PC-3 (cell line): Measurements from ENCODE around the gene CTF1. TPM values are rescaled to one million over a fixed set of nuclear protein-coding genes. Genes with fewer than 3 reads are reported as not detected.
"Not testable (repeated sequence)": the region's sequence is repeated elsewhere in the genome, so short reads cannot be mapped to it uniquely, and the experiment has no call there.

Source experiments
- ATAC-seq: fragments of 200-7000 bp; cut with Tn5 transposase; 2 replicates; pipeline ENCODE4 v1.9.1; 2020; ENCODE audit warnings: mild to moderate bottlenecking, moderate library complexity
- BruUV-seq: library from RNA; stranded (reverse); fragments of 400-500 nt; replicated peaks from 2 replicates; lab custom pipeline; 2021; lab: Mats Ljungman, UMichigan
- CTCF ChIA-PET: fragments of 300-600 bp; sonication (Branson Sonifier 250); formaldehyde crosslinking; loops from one replicate; lab custom pipeline; 2022; ENCODE audit warnings: antibody characterized with exemption; lab: Charles Lee
- POLR2A ChIA-PET: fragments of 300-600 bp; sonication (Branson Sonifier 250); formaldehyde crosslinking; loops from one replicate; lab custom pipeline; 2022; ENCODE audit warnings: antibody characterized with exemption; ENCODE audit not compliant: unreplicated experiment; lab: Charles Lee
- DNase-seq: peaks from one replicate; pipeline ENCODE4 v3.0.0-alpha.2; 2015
- H2AFZ ChIP-seq: fragments of 300-600 bp; sonication (generic); 2 replicates; pipeline ENCODE4 v1.6.0; 2016; ENCODE audit warnings: antibody characterized with exemption, low read length
- H3F3A ChIP-seq: fragments of 300-600 bp; sonication (generic); one replicate; pipeline ENCODE4 v1.6.0; 2017; ENCODE audit warnings: antibody characterized with exemption, low read length, control low read depth, mild to moderate bottlenecking; ENCODE audit not compliant: unreplicated experiment
- H3K27ac ChIP-seq: fragments of 300-600 bp; sonication (generic); 2 replicates; pipeline ENCODE4 v1.5.1; 2016; ENCODE audit warnings: mild to moderate bottlenecking, low read length
- H3K27me3 ChIP-seq: fragments of 300-600 bp; sonication (generic); 2 replicates; pipeline ENCODE4 v1.6.1; 2016; ENCODE audit warnings: low read length, mixed read lengths
- H3K36me3 ChIP-seq: fragments of 300-600 bp; sonication (generic); 2 replicates; pipeline ENCODE4 v1.6.1; 2016; ENCODE audit warnings: low read depth, mixed run types, low read length, mixed read lengths
- H3K4me1 ChIP-seq: fragments of 300-600 bp; sonication (generic); 2 replicates; pipeline ENCODE4 v1.5.1; 2016; ENCODE audit warnings: low read length; ENCODE audit not compliant: insufficient read depth
- H3K4me2 ChIP-seq: fragments of 300-600 bp; sonication (generic); 2 replicates; pipeline ENCODE4 v1.6.0; 2016; ENCODE audit warnings: low read length
- H3K4me3 ChIP-seq: fragments of 300-600 bp; sonication (generic); 2 replicates; pipeline ENCODE4 v1.5.1; 2016; ENCODE audit warnings: mild to moderate bottlenecking, low read length, mixed read lengths
- H3K79me2 ChIP-seq: fragments of 300-600 bp; sonication (generic); 2 replicates; pipeline ENCODE4 v1.6.1; 2017; ENCODE audit warnings: low read length, mixed read lengths
- H3K9ac ChIP-seq: fragments of 300-600 bp; sonication (generic); 2 replicates; pipeline ENCODE4 v1.6.0; 2016; ENCODE audit warnings: mild to moderate bottlenecking, low read length
- H3K9me2 ChIP-seq: fragments of 300-600 bp; sonication (generic); replicated peaks from 2 replicates; pipeline ENCODE4 v1.6.1; 2016; ENCODE audit warnings: mixed run types, low read length, mixed read lengths
- H3K9me3 ChIP-seq: fragments of 300-600 bp; sonication (generic); 2 replicates; pipeline ENCODE4 v1.6.1; 2016; ENCODE audit warnings: low read length, mixed read lengths
- H4K20me1 ChIP-seq: fragments of 300-600 bp; sonication (generic); 2 replicates; pipeline ENCODE4 v1.6.1; 2016; ENCODE audit warnings: low read length, mixed read lengths
- EZH2 ChIP-seq: fragments of 300-600 bp; sonication (generic); IDR thresholded peaks from one replicate; pipeline ENCODE4 v1.6.1; 2017; ENCODE audit warnings: antibody characterized with exemption, mild to moderate bottlenecking, low read length; ENCODE audit not compliant: unreplicated experiment
- EZH2phosphoT487 ChIP-seq: fragments of 300-600 bp; sonication (generic); IDR thresholded peaks from 2 replicates; pipeline ENCODE4 v1.6.1; 2018; ENCODE audit warnings: mild to moderate bottlenecking, antibody characterized with exemption, low read length, borderline replicate concordance
- intact Hi-C: fragments of 100-400 bp; cut with micrococcal nuclease; formaldehyde crosslinking; loops from 2 replicates; pipeline ENCODE4 v1.9.0; 2023
- total RNA-seq: library from RNA; depleted of rRNA; stranded (reverse); fragments of >200 nt; gene quantifications from 2 replicates; pipeline ENCODE4 v1.2.3, GENCODE V29; 2014
- TF ChIP-seq, protein P1 (sequence below): fragments of 300-600 bp; sonication (generic); conservative IDR thresholded peaks from 2 replicates; pipeline ENCODE4 v1.5.1; 2017; ENCODE audit warnings: antibody characterized with exemption, low read depth, mild to moderate bottlenecking, low read length

CTF1 gene
- total RNA-seq, 1 experiment from 2014 or later = 0.29 TPM

DNA sequence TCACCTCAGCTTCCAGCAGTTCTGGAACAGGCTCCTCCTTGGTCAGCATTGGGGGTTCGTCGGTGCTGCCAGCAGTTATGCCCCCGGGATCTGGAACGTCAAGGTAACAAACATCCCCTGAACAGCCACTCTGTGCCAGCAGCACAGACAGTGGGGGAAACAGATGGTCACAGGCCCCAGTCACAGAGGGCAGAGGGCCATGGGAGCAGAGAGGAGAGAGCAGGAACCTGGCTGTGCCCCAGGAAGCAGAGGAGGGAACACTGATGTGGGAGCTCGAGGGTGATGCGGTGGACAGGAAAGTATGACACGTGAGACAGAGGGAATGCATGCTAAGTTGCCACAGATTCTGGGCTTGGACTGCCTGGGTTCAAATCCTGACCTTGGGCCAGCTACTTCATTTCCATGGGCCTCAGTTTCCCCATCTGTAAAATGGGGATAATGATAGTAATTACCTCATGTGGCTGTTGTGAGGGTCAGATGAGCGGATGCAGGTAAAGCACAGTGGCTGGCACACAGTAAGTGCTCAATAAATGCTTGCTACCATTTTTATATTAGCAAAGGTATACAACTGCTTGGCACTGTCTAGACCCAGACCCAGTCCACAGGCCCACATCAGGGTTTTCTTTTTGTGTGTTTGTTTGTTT lies 7.4 kb upstream of the CTF1 start:
- no peaks in the 10 kb centered on the region for H3K36me3 ChIP-seq
- no peaks in the 10 kb centered on the region for H3K9me3 ChIP-seq
- no peak overlapping the region for H3K9ac ChIP-seq
- H3K27ac ChIP-seq = no peak overlapping the region
- ChIA-PET CTCF (no interaction called here), POLR2A (no interaction called here)
- H3K4me3 ChIP-seq = no peak overlapping the region
- H3K79me2 ChIP-seq = peaks cover 13% of the 10 kb centered on the region
- H2AFZ ChIP-seq = no peak overlapping the region
- H4K20me1 ChIP-seq = no peaks in the 10 kb centered on the region
- no peak overlapping the region for H3K4me2 ChIP-seq
- BruUV-seq = no TSS peak
- intact Hi-C loops = no loop called here
- H3K9me2 ChIP-seq = no peaks in the 10 kb centered on the region
- H3F3A ChIP-seq = no peaks in the 10 kb centered on the region
- no peak for DNase-seq
- no peak for ATAC-seq
- H3K4me1 ChIP-seq = no peaks in the 10 kb centered on the region
- H3K27me3 ChIP-seq = no peaks in the 10 kb centered on the region
- no peak for TF ChIP-seq EZH2
- TF ChIP-seq EZH2phosphoT487 = no peak
- TF ChIP-seq, protein P1, sequence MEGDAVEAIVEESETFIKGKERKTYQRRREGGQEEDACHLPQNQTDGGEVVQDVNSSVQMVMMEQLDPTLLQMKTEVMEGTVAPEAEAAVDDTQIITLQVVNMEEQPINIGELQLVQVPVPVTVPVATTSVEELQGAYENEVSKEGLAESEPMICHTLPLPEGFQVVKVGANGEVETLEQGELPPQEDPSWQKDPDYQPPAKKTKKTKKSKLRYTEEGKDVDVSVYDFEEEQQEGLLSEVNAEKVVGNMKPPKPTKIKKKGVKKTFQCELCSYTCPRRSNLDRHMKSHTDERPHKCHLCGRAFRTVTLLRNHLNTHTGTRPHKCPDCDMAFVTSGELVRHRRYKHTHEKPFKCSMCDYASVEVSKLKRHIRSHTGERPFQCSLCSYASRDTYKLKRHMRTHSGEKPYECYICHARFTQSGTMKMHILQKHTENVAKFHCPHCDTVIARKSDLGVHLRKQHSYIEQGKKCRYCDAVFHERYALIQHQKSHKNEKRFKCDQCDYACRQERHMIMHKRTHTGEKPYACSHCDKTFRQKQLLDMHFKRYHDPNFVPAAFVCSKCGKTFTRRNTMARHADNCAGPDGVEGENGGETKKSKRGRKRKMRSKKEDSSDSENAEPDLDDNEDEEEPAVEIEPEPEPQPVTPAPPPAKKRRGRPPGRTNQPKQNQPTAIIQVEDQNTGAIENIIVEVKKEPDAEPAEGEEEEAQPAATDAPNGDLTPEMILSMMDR = no peak

DNA sequence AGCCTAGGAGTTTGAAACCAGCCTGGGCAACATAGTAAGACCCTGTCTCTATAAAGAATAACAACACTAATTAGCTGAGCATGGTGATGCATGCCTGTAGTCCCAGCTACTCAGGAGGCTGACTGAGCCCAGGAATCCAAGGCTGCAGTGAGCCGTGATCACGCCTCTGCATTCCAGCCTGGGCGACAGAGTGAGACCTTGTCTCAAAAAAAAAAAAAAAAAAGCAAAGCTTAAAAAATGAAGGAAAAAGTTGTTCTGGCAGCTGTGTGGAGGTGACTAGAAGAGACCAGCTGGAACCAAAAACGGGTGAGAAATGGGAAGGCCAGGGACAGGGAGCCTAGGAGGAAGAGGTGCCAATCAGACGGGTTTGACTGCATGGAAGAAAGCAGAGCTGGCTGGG lies 6.7 kb upstream of the CTF1 start:
- BruUV-seq = no TSS peak
- Histone ChIP-seq H3K4me3 (no peak overlapping the region), H4K20me1 (no peaks in the 10 kb centered on the region), H3K9me3 (no peaks in the 10 kb centered on the region), H3K9ac (no peak overlapping the region), H2AFZ (no peak overlapping the region), H3F3A (peaks cover 5% of the 10 kb centered on the region), H3K79me2 (peaks cover 13% of the 10 kb centered on the region), H3K4me1 (peaks cover 6% of the 10 kb centered on the region), H3K27me3 (no peaks in the 10 kb centered on the region), H3K27ac (no peak overlapping the region), H3K36me3 (no peaks in the 10 kb centered on the region), H3K9me2 (no peaks in the 10 kb centered on the region), H3K4me2 (no peak overlapping the region)
- intact Hi-C loops = no loop called here
- ChIA-PET CTCF (interaction anchor here (0.6 kb wide), 1 partner anchor 12 kb away, joined by 5 read pairs; no protein-coding TSS in a partner anchor), POLR2A (no interaction called here)
- no peak for ATAC-seq
- DNase-seq = no peak
- TF ChIP-seq EZH2phosphoT487 = no peak
- TF ChIP-seq, protein P1 = no peak
- no peak for TF ChIP-seq EZH2

DNA sequence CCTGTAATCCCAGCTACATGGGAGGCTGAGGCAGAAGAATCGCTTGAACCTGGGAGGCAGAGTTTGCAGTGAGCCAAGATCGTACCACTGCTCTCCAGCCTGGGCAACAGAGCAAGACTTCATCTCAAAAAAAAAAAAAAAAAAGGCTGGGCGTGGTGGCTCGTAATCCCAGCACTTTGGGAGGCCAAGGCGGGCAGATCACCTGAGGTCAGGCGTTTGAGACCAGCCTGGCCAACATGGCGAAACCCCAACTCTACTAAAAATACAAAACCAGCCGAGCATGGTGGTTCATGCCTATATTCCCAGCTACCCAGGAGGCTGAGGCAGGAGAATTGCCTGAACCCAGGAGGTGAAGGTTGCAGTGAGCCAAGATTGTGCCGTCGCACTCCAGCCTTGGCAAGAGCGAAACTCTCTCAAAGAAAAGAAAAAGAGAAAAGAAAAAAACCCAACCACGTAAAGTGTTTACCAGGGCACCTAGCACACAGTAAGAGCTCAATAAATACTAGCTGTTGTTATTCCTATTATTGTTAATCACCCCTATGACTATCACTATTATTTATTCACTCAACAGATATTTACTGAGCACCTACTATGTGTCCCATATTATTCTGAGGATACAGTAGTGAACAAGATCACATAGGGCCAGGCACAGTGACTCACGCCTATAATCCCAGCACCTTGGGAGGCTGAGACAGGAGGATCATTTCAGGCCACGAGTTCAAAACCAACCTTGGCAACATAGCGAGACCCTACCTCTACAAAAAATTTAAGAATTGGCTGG lies 5.2 kb upstream of the CTF1 start:
- H3F3A ChIP-seq, H3K27ac ChIP-seq, ATAC-seq, H3K4me2 ChIP-seq, intact Hi-C loops, BruUV-seq, H3K9me2 ChIP-seq, H4K20me1 ChIP-seq, H3K9me3 ChIP-seq, H3K36me3 ChIP-seq, H3K27me3 ChIP-seq, POLR2A ChIA-PET, H3K4me3 ChIP-seq, CTCF ChIA-PET, DNase-seq, H3K9ac ChIP-seq, H2AFZ ChIP-seq: not testable (repeated sequence)
- peaks cover 13% of the 10 kb centered on the region for H3K79me2 ChIP-seq
- H3K4me1 ChIP-seq = peaks cover 21% of the 10 kb centered on the region
